ENCODE data around the gene TAX1BP3.

DNA sequence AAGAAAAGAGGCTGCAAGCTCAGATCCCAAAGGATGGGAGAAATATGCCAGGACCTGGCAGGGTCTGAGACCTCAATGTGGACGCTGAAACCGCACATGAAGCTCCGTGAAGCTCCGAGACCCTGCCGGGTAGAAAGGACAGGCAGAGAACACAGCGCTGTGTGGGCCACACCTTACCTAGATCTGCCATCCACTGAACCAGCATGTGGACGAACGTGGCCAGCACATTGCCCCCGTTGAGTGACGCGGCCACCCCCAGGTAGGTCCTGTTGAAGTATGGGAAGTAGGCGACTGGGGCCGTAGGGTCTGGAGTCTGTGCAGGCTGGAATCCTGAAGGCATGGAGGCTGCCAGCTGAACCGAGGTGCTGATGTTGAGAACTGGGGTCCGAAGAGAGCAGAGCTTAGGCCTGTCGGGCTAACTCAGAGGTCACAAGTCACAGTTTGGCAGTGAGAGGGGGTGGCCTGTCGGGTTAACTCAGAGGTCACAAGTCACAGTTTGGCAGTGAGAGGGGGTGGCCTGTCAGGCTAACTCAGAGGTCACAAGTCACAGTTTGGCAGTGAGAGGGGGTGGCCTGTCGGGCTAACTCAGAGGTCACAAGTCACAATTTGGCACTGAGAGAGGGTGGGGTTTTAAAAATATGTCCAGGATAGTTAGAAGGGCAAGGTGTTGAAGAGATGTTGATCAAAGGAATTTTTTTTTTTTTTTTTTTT is 53.1 kb downstream of the TAX1BP3 start:
- TF ChIP-seq, protein P1, sequence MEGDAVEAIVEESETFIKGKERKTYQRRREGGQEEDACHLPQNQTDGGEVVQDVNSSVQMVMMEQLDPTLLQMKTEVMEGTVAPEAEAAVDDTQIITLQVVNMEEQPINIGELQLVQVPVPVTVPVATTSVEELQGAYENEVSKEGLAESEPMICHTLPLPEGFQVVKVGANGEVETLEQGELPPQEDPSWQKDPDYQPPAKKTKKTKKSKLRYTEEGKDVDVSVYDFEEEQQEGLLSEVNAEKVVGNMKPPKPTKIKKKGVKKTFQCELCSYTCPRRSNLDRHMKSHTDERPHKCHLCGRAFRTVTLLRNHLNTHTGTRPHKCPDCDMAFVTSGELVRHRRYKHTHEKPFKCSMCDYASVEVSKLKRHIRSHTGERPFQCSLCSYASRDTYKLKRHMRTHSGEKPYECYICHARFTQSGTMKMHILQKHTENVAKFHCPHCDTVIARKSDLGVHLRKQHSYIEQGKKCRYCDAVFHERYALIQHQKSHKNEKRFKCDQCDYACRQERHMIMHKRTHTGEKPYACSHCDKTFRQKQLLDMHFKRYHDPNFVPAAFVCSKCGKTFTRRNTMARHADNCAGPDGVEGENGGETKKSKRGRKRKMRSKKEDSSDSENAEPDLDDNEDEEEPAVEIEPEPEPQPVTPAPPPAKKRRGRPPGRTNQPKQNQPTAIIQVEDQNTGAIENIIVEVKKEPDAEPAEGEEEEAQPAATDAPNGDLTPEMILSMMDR (IDR thresholded peaks at IDR 0.05; ENCODE audit: low read length), result no peak
- TF ChIP-seq EZH2 (optimal IDR thresholded peaks at IDR 0.05; ENCODE audit: low read depth, low read length) (no peak), EZH2phosphoT487 (IDR thresholded peaks at IDR 0.05; ENCODE audit: low read length) (no peak)
